Measurements from ENCODE around the gene RBFA. TPM values are rescaled to one million over a fixed set of nuclear protein-coding genes. Genes with fewer than 3 reads are reported as not detected.

RBFA gene
- total and polyA plus RNA-seq, 7 donors = 9.0 to 39.5 (median 21.5) TPM

DNA sequence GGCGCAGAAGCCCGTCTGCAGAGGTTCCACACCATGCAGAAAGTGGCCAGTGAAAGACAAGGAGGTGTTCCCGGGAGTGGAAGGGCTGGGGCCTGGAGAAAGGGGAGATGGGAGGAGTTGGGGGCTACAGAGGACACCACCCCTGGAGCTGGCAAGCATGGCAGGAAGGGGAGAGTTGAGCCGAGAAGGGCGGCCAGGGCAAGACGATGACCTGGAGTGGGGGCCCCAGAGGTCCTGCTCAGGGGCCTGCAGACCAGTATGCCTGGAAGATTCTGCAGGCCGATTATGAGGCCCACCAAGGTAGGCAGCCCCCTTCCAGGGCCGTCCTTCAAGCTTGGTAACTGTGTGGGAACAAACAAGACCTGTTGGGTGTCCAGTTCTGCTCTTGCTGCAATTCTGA is 33.1 kb downstream of the RBFA start:
- WGBS, 2 donors = 89 to 91% methylated on average over 8 of the region's 8 CpGs
- Histone ChIP-seq H3K4me3 (no peak overlapping the region), H3K27ac (no peak overlapping the region), H3K27me3 (no peaks in the 10 kb centered on the region), H3K9me3 (peaks cover 0 to under 1% (median 0%) of the 10 kb centered on the region in 4 donors), H3K36me3 (no peaks in the 10 kb centered on the region), H3K4me1 (no peaks in the 10 kb centered on the region)
- no peak for DNase-seq
- intact Hi-C loops (cut with DNase I) = no loop called here
- TF ChIP-seq POLR2AphosphoS5 (IDR thresholded peaks at IDR 0.05) = no peak
- no peak for TF ChIP-seq EP300 (IDR thresholded peaks at IDR 0.05)
- TF ChIP-seq POLR2A (IDR thresholded peaks at IDR 0.05) = no peak
- TF ChIP-seq, protein P1, sequence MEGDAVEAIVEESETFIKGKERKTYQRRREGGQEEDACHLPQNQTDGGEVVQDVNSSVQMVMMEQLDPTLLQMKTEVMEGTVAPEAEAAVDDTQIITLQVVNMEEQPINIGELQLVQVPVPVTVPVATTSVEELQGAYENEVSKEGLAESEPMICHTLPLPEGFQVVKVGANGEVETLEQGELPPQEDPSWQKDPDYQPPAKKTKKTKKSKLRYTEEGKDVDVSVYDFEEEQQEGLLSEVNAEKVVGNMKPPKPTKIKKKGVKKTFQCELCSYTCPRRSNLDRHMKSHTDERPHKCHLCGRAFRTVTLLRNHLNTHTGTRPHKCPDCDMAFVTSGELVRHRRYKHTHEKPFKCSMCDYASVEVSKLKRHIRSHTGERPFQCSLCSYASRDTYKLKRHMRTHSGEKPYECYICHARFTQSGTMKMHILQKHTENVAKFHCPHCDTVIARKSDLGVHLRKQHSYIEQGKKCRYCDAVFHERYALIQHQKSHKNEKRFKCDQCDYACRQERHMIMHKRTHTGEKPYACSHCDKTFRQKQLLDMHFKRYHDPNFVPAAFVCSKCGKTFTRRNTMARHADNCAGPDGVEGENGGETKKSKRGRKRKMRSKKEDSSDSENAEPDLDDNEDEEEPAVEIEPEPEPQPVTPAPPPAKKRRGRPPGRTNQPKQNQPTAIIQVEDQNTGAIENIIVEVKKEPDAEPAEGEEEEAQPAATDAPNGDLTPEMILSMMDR (IDR thresholded peaks at IDR 0.05) = no peak

DNA sequence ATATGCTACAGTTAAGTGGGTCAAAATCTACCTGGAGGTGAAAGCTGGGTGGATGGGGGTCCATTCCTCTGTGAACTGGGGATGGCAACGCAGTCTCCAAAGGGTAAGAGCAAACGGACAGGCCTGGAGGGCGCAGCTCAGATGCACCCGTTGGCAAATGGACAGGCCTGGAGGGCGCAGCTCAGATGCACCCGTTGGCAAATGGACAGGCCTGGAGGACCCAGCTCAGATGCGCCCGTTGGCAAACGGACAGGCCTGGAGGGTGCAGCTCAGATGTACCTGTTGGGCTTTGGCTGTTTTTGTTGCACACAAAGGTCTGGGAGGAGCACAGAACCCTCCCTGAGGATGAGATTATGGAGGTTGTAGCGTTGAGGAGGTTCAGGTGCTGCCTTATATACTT is 33.7 kb downstream of the RBFA start:
- TF ChIP-seq POLR2AphosphoS5 (IDR thresholded peaks at IDR 0.05) = no peak
- TF ChIP-seq, protein P1 (IDR thresholded peaks at IDR 0.05) = no peak
- TF ChIP-seq POLR2A (IDR thresholded peaks at IDR 0.05) = no peak
- TF ChIP-seq EP300 (IDR thresholded peaks at IDR 0.05) = no peak
- no peak overlapping the region for H3K27ac ChIP-seq
- H3K4me1 ChIP-seq = no peaks in the 10 kb centered on the region
- H3K36me3 ChIP-seq = no peaks in the 10 kb centered on the region
- DNase-seq = no peak
- H3K9me3 ChIP-seq = no peaks in the 10 kb centered on the region
- intact Hi-C loops (cut with DNase I) = no loop called here
- no peaks in the 10 kb centered on the region for H3K27me3 ChIP-seq
- WGBS, 2 donors = 94 to 95% methylated on average over 10 of the region's 10 CpGs
- no peak overlapping the region for H3K4me3 ChIP-seq

DNA sequence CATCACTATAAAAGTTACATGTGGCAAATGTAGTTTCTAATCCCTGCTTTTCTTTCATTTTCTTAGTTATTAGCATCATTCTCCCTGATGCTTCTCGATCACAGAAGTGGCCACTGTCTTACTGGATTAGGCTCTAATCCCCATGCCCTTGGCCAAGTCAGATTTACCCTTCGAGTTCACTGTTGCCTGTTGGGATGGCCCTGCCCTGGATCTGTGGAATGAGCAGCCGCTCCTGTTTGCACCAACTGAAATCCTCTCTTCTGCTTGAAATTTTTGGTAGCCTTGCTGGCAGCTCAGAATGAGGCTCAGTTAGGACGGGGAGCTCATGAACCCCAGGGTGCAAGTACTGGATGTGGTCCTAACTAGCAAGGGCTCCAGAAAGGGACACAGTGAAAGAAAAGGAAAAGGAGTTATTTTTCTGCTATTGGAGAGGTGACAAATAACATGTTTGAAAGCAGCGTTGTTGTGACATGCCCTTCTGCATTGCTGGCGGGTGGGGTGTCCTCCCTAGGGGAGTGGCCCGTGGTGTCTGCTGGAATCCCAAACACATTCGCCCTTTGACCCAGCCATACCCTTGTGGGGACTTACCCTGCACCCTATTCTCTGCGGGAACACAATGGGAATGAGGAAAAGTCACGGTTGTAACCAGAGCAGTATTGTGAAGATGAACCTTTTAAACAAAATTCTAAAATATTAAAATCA is 34.5 kb downstream of the RBFA start:
- no peaks in the 10 kb centered on the region for H3K36me3 ChIP-seq
- no peaks in the 10 kb centered on the region for H3K4me1 ChIP-seq
- whole genome bisulfite sequencing, 2 donors = 50 to 77% methylated on average over 10 of the region's 10 CpGs
- H3K9me3 ChIP-seq = no peaks in the 10 kb centered on the region
- DNase-seq = no peak
- TF ChIP-seq, protein P1 (IDR thresholded peaks at IDR 0.05) = no peak
- TF ChIP-seq EP300 (IDR thresholded peaks at IDR 0.05) (no peak), POLR2A (IDR thresholded peaks at IDR 0.05) (no peak), POLR2AphosphoS5 (IDR thresholded peaks at IDR 0.05) (no peak)
- intact Hi-C loops (cut with DNase I) = no loop called here
- no peak overlapping the region for H3K4me3 ChIP-seq
- H3K27me3 ChIP-seq = no peaks in the 10 kb centered on the region
- no peak overlapping the region for H3K27ac ChIP-seq

DNA sequence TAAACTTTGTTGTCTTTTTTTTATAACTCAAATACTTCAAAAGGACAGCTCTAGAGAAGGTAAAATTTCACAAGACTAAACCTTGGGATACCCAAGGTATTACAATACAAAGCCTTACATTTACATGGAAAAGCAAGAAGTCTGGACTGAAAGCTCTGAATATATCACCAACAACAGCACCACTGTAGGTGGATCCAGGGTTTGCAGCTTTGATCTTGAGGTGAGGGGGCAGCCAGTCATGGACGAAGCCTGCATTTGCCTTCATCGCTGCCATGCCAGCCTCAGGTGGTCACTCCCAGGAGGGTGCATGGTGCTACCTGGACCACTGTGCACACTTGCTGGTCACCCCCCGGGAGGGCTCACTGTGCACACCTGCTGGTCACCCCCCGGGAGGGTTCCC is 36.6 kb downstream of the RBFA start:
- intact Hi-C loops (cut with DNase I) = no loop called here
- no peak overlapping the region for H3K4me3 ChIP-seq
- TF ChIP-seq POLR2A (IDR thresholded peaks at IDR 0.05) (no peak), POLR2AphosphoS5 (IDR thresholded peaks at IDR 0.05) (no peak), EP300 (IDR thresholded peaks at IDR 0.05) (no peak)
- TF ChIP-seq, protein P1 (IDR thresholded peaks at IDR 0.05) = no peak
- DNase-seq = no peak
- H3K4me1 ChIP-seq = no peaks in the 10 kb centered on the region
- 93 to 96% methylated on average over 4 of the region's 4 CpGs for WGBS, 2 donors
- no peaks in the 10 kb centered on the region for H3K9me3 ChIP-seq
- H3K27me3 ChIP-seq = no peaks in the 10 kb centered on the region
- H3K36me3 ChIP-seq = no peaks in the 10 kb centered on the region
- H3K27ac ChIP-seq = no peak overlapping the region

DNA sequence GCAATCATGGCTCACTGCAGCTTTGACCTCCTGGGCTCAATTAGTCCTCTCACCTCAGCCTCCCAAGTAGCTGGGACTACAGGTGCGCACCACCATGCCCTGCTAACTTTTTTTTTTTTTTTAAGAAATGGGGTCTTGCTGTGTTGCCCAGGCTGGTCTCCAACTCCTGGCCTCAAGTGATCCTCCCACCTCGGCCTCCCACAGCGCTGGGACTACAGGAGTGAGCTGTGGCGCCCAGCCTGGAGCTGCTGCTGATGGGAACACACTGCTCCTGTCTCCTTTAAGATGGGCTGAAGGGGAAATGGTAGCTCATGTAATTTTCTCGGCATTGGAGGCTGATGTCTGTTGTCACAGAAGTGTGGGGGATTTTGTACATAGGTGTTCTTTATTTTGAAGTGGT is 39.9 kb downstream of the RBFA start:
- TF ChIP-seq POLR2A (IDR thresholded peaks at IDR 0.05) (no peak), POLR2AphosphoS5 (IDR thresholded peaks at IDR 0.05) (no peak), EP300 (IDR thresholded peaks at IDR 0.05) (no peak)
- TF ChIP-seq, protein P1 (IDR thresholded peaks at IDR 0.05) = no peak
- no peaks in the 10 kb centered on the region for H3K36me3 ChIP-seq
- 94 to 95% methylated on average over 5 of the region's 5 CpGs for WGBS, 2 donors
- H3K4me3 ChIP-seq = no peak overlapping the region
- no peaks in the 10 kb centered on the region for H3K4me1 ChIP-seq
- intact Hi-C loops (cut with DNase I) = no loop called here
- H3K9me3 ChIP-seq = no peaks in the 10 kb centered on the region
- no peak overlapping the region for H3K27ac ChIP-seq
- H3K27me3 ChIP-seq = no peaks in the 10 kb centered on the region
- no peak for DNase-seq
